OCI-LY3 (cell line): ENCODE results near the gene ELFN2.

Experiments
- H2AFZ ChIP-seq: fragments of 200-600, 300-600 bp; shearing (Covaris generic); 2 replicates; pipeline ENCODE4 v1.6.0; 2014; ENCODE audit warnings: antibody characterized with exemption, low read depth, low read length
- H3K27ac ChIP-seq: fragments of 200-600, 300-600 bp; sonication (generic); 2 replicates; pipeline ENCODE4 v1.5.1; 2014; ENCODE audit warnings: mild to moderate bottlenecking, low read length, moderate library complexity, mixed read lengths
- H3K27me3 ChIP-seq: fragments of 200-600, 300-600 bp; sonication (generic); 2 replicates; pipeline ENCODE4 v1.6.1; 2014; ENCODE audit warnings: low read depth, low read length, mixed read lengths
- H3K36me3 ChIP-seq: fragments of 200-600, 300-600 bp; sonication (generic); replicated peaks from 2 replicates; pipeline ENCODE3; 2014; ENCODE audit warnings: low read depth, low read length, mixed read lengths
- H3K4me1 ChIP-seq: fragments of 300-600, 200-600 bp; sonication (generic); 2 replicates; pipeline ENCODE4 v1.6.1; 2014; ENCODE audit warnings: low read length, mixed read lengths
- H3K4me2 ChIP-seq: fragments of 200-600, 300-600 bp; sonication (generic); 2 replicates; pipeline ENCODE4 v1.6.1; 2014; ENCODE audit warnings: low read length, mixed read lengths
- H3K4me3 ChIP-seq: fragments of 300-600, 200-600 bp; sonication (generic); 2 replicates; pipeline ENCODE4 v1.5.1; 2014; ENCODE audit warnings: antibody characterized with exemption, mild to moderate bottlenecking, low read length, moderate library complexity
- H3K79me2 ChIP-seq: fragments of 300-600, 200-600 bp; shearing (Covaris generic); 2 replicates; pipeline ENCODE4 v1.6.1; 2014; ENCODE audit warnings: mild to moderate bottlenecking, low read length, mixed read lengths
- H3K9ac ChIP-seq: fragments of 300-600, 200-600 bp; shearing (Covaris generic); 2 replicates; pipeline ENCODE4 v1.6.0; 2014; ENCODE audit warnings: mild to moderate bottlenecking, low read length, moderate library complexity
- H3K9me3 ChIP-seq: fragments of 200-600, 300-600 bp; shearing (Covaris generic); 2 replicates; pipeline ENCODE4 v1.6.1; 2014; ENCODE audit warnings: low read length, mixed read lengths; ENCODE audit not compliant: insufficient read depth
- H4K20me1 ChIP-seq: fragments of 200-600, 300-600 bp; sonication (generic); 2 replicates; pipeline ENCODE4 v1.6.1; 2016; ENCODE audit warnings: low read length, mixed read lengths; ENCODE audit not compliant: insufficient read depth
- EZH2phosphoT487 ChIP-seq: fragments of 200-600 bp; shearing (Covaris generic); IDR thresholded peaks from 2 replicates; pipeline ENCODE4 v1.6.1; 2018; ENCODE audit warnings: antibody characterized with exemption, mixed run types, low read depth
- TF ChIP-seq, protein P1 (sequence below): fragments of 200-600, 300-600 bp; sonication (generic); IDR thresholded peaks from 2 replicates; pipeline ENCODE4 v1.5.1; 2014; ENCODE audit warnings: antibody characterized with exemption, low read length, low read depth

The ELFN2 gene

DNA sequence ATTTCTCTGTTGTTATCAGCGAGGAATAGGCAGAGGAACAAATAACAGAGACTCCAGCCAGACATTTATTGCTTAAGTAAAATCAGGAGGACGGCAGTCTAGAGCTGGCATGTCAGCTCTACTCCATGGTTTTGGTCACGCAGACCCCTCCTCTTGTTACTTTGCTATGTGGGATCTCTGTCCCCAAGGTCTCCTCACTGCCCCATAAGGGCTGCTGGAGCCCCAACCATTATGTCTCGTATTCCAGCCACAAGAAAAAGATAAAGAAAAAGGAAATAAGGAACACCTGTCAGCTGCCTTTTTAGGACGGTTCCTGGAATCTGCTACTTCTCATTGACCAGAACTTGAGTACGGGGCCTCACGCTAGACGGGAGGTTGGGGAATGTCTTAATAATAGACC is 70.4 kb downstream of the ELFN2 start:
- H3K27me3 ChIP-seq: peaks cover 31% of the 10 kb centered on the region
- no peak overlapping the region for H2AFZ ChIP-seq
- H3K9ac ChIP-seq: no peak overlapping the region
- H3K36me3 ChIP-seq: no peaks in the 10 kb centered on the region
- no peaks in the 10 kb centered on the region for H3K9me3 ChIP-seq
- H3K4me1 ChIP-seq: no peaks in the 10 kb centered on the region
- H3K27ac ChIP-seq: no peak overlapping the region
- H4K20me1 ChIP-seq: no peaks in the 10 kb centered on the region
- no peak overlapping the region for H3K4me2 ChIP-seq
- H3K4me3 ChIP-seq: no peak overlapping the region
- no peak for TF ChIP-seq EZH2phosphoT487
- TF ChIP-seq, protein P1, sequence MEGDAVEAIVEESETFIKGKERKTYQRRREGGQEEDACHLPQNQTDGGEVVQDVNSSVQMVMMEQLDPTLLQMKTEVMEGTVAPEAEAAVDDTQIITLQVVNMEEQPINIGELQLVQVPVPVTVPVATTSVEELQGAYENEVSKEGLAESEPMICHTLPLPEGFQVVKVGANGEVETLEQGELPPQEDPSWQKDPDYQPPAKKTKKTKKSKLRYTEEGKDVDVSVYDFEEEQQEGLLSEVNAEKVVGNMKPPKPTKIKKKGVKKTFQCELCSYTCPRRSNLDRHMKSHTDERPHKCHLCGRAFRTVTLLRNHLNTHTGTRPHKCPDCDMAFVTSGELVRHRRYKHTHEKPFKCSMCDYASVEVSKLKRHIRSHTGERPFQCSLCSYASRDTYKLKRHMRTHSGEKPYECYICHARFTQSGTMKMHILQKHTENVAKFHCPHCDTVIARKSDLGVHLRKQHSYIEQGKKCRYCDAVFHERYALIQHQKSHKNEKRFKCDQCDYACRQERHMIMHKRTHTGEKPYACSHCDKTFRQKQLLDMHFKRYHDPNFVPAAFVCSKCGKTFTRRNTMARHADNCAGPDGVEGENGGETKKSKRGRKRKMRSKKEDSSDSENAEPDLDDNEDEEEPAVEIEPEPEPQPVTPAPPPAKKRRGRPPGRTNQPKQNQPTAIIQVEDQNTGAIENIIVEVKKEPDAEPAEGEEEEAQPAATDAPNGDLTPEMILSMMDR: no peak
- no peaks in the 10 kb centered on the region for H3K79me2 ChIP-seq

DNA sequence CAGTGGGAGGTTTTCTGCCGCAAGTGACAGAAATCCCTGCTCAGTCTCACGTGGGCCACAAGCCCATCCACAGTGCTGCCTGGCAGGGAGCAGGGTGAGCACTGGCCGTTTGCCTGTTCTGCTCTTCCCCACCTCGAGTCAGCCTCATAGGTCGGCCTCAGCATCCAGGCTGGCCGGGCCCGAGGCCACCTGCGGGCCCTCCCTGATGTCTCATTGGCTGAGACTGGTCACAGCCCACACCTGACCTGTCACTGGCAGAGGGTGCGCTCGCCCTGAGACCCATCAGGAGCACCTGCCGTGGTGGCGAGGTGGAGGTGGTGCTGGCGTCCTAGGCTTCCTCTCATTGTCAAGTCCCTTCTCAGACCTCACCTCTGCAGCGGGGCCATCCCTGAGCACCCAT is 72.1 kb downstream of the ELFN2 start:
- TF ChIP-seq, protein P1: no peak
- Histone ChIP-seq H3K27me3 (peaks cover 31% of the 10 kb centered on the region), H3K9ac (no peak overlapping the region), H3K4me2 (no peak overlapping the region), H3K4me1 (no peaks in the 10 kb centered on the region), H3K79me2 (no peaks in the 10 kb centered on the region), H4K20me1 (no peaks in the 10 kb centered on the region), H3K4me3 (no peak overlapping the region), H3K27ac (no peak overlapping the region), H3K36me3 (no peaks in the 10 kb centered on the region), H3K9me3 (no peaks in the 10 kb centered on the region), H2AFZ (no peak overlapping the region)

DNA sequence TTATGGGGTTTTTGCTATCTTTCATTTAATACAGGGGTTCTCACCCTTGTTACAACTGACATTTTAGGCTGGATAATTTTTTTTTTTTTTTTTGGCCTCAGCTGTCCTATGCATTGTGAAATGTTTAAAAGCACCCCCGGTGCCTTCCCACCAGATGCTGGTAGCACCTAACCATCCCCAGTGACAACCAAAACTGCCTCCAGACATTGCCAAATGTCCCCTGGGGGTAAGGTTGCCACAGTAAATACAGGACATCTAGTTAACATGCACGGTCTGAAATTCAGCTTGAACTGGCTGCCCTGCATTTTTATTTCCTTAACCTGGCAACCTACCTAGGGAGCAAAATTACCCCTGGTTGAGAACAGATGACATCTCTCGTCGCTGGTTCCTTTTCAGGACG is 72.6 kb downstream of the ELFN2 start:
- Histone ChIP-seq H3K4me1 (no peaks in the 10 kb centered on the region), H3K9ac (no peak overlapping the region), H3K4me2 (no peak overlapping the region), H3K27ac (no peak overlapping the region), H4K20me1 (no peaks in the 10 kb centered on the region), H3K36me3 (no peaks in the 10 kb centered on the region), H3K27me3 (peaks cover 31% of the 10 kb centered on the region), H3K9me3 (no peaks in the 10 kb centered on the region), H3K4me3 (no peak overlapping the region), H2AFZ (no peak overlapping the region), H3K79me2 (no peaks in the 10 kb centered on the region)
- TF ChIP-seq, protein P1: no peak
- TF ChIP-seq EZH2phosphoT487: no peak

DNA sequence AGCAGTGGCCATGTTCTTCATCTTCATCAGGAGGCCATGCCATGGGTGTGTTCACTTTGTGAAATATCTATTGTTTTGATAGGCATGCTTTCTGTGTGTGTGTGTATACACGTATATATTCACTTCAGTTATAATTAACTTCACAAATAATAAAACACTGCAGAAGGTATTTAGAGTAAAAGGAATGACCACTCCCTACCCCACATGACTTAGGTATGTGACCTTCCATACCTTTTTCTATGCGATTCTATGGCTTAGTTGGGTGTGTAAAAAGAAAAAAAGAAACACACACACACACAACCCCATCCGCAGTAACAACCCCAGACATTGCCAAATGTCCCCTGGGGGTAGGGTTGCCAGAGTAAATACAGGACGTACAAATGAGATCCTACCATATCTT is 73.0 kb downstream of the ELFN2 start:
- Histone ChIP-seq H3K4me2 (no peak overlapping the region), H3K36me3 (no peaks in the 10 kb centered on the region), H3K27me3 (peaks cover 31% of the 10 kb centered on the region), H3K27ac (no peak overlapping the region), H3K9me3 (no peaks in the 10 kb centered on the region), H3K9ac (no peak overlapping the region), H4K20me1 (no peaks in the 10 kb centered on the region), H3K4me3 (no peak overlapping the region), H3K4me1 (no peaks in the 10 kb centered on the region), H2AFZ (no peak overlapping the region), H3K79me2 (no peaks in the 10 kb centered on the region)
- TF ChIP-seq, protein P1: no peak
- TF ChIP-seq EZH2phosphoT487: no peak
